ENCODE data around the gene NUP214. TPM values are rescaled to one million over a fixed set of nuclear protein-coding genes. Genes with fewer than 3 reads are reported as not detected.

NUP214 gene
- total RNA-seq, 1 experiment from 2014 or later: 64.2 TPM

DNA sequence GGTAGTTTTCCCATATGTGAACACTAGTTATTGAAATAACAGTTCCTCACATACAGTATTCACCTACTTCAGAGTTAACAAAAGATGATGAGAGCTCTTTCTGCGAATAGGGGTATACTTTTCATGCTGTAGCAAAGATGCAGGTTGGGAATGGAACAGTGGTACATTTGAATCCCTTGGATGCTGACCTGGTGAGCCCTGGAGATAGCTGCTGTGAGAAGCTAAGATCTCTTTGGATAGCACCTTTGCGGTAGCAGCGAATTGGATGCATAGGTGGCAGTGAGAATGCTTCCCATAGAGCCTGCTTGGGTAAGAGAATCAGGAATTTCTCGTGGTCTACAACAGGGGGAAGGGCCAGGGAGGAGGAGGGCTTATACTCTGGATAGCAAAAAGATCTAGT, 61.2 kb downstream of the NUP214 start:
- intact Hi-C loops (cut with micrococcal nuclease; ENCODE audit: unreplicated experiment): no loop called here
- DNase-seq (ENCODE audit: low spot score): no peak
- Histone ChIP-seq H3K4me1 (ENCODE audit: insufficient read depth, low read length, poor library complexity, severe bottlenecking) (no peaks in the 10 kb centered on the region), H3K27ac (ENCODE audit: low read depth, low read length, poor library complexity, severe bottlenecking) (no peak overlapping the region), H3K27me3 (replicated peaks; ENCODE audit: insufficient read depth, low read depth, low read length, poor library complexity) (no peaks in the 10 kb centered on the region), H3K4me3 (ENCODE audit: low read depth, low read length, poor library complexity, severe bottlenecking) (no peak overlapping the region), H3K9me3 (ENCODE audit: low read depth, low read length, poor library complexity, severe bottlenecking) (no peaks in the 10 kb centered on the region), H3K36me3 (ENCODE audit: insufficient read depth, low read length, poor library complexity, severe bottlenecking) (peaks cover 44% of the 10 kb centered on the region)
- no TSS peak for BruUV-seq (replicated peaks)
- ChIA-PET CTCF (interaction anchor here (0.5 kb wide), 1 partner anchor 641 kb away, joined by 3 read pairs; no protein-coding TSS in a partner anchor), POLR2A (ENCODE audit: low non-redundant PET) (no interaction called here)
- no peak for TF ChIP-seq EZH2 (IDR thresholded peaks at IDR 0.05; ENCODE audit: borderline replicate concordance, low read depth, low read length, poor library complexity, severe bottlenecking)
- TF ChIP-seq, protein P1, sequence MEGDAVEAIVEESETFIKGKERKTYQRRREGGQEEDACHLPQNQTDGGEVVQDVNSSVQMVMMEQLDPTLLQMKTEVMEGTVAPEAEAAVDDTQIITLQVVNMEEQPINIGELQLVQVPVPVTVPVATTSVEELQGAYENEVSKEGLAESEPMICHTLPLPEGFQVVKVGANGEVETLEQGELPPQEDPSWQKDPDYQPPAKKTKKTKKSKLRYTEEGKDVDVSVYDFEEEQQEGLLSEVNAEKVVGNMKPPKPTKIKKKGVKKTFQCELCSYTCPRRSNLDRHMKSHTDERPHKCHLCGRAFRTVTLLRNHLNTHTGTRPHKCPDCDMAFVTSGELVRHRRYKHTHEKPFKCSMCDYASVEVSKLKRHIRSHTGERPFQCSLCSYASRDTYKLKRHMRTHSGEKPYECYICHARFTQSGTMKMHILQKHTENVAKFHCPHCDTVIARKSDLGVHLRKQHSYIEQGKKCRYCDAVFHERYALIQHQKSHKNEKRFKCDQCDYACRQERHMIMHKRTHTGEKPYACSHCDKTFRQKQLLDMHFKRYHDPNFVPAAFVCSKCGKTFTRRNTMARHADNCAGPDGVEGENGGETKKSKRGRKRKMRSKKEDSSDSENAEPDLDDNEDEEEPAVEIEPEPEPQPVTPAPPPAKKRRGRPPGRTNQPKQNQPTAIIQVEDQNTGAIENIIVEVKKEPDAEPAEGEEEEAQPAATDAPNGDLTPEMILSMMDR (conservative IDR thresholded peaks at IDR 0.05; ENCODE audit: low read depth, low read length): no peak

DNA sequence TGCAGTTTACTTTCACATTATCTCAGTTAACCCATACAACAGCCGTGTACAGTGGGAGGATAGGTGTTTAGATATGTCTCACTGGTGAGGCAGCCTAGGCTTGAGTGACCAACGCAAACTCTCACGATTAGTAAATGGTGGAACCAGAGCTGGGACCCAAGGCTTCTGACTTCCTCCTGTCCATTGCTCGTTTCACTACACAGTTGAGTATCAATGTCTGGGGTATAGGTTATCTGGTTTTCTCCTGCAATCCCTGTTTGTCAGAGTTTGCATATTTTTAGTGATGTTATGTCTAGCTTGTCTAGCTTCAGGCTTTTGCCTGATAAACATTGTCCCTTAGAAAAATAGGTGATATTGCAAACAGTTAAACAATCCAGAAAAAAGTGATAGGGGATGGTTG, 62.6 kb downstream of the NUP214 start:
- H3K36me3 ChIP-seq (ENCODE audit: insufficient read depth, low read length, poor library complexity, severe bottlenecking): peaks cover 54% of the 10 kb centered on the region
- H3K4me1 ChIP-seq (ENCODE audit: insufficient read depth, low read length, poor library complexity, severe bottlenecking): no peaks in the 10 kb centered on the region
- TF ChIP-seq EZH2 (IDR thresholded peaks at IDR 0.05; ENCODE audit: borderline replicate concordance, low read depth, low read length, poor library complexity, severe bottlenecking): no peak
- TF ChIP-seq, protein P1 (conservative IDR thresholded peaks at IDR 0.05; ENCODE audit: low read depth, low read length): no peak
- no peak overlapping the region for H3K4me3 ChIP-seq (ENCODE audit: low read depth, low read length, poor library complexity, severe bottlenecking)
- ChIA-PET POLR2A (ENCODE audit: low non-redundant PET) (no interaction called here), CTCF (no interaction called here)
- no peak overlapping the region for H3K27ac ChIP-seq (ENCODE audit: low read depth, low read length, poor library complexity, severe bottlenecking)
- DNase-seq (ENCODE audit: low spot score): no peak
- no peaks in the 10 kb centered on the region for H3K9me3 ChIP-seq (ENCODE audit: low read depth, low read length, poor library complexity, severe bottlenecking)
- H3K27me3 ChIP-seq (replicated peaks; ENCODE audit: insufficient read depth, low read depth, low read length, poor library complexity): no peaks in the 10 kb centered on the region
- no TSS peak for BruUV-seq (replicated peaks)
- intact Hi-C loops (cut with micrococcal nuclease; ENCODE audit: unreplicated experiment): no loop called here

DNA sequence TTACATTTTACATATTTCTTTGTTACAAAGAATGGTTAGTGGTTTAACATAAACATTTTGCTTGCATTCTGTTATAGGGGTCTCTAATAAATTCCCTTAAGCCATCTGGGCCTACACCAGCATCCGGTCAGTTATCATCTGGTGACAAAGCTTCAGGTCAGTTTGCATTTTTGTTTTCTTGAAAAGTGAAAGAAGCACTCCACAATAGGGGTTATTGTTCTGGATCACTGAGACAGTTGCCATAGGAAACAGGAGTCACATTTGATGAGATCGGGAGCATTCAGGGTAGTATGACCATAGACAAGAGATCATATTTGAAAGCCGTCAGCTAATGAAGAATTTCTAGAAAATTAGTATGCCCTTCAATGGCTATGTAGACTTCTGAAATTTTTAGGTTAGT, 63.6 kb downstream of the NUP214 start:
- Histone ChIP-seq H3K36me3 (ENCODE audit: insufficient read depth, low read length, poor library complexity, severe bottlenecking) (peaks cover 61% of the 10 kb centered on the region), H3K27me3 (replicated peaks; ENCODE audit: insufficient read depth, low read depth, low read length, poor library complexity) (no peaks in the 10 kb centered on the region), H3K4me1 (ENCODE audit: insufficient read depth, low read length, poor library complexity, severe bottlenecking) (no peaks in the 10 kb centered on the region), H3K4me3 (ENCODE audit: low read depth, low read length, poor library complexity, severe bottlenecking) (no peak overlapping the region), H3K27ac (ENCODE audit: low read depth, low read length, poor library complexity, severe bottlenecking) (no peak overlapping the region), H3K9me3 (ENCODE audit: low read depth, low read length, poor library complexity, severe bottlenecking) (no peaks in the 10 kb centered on the region)
- POLR2A ChIA-PET (ENCODE audit: low non-redundant PET): no interaction called here
- TF ChIP-seq EZH2 (IDR thresholded peaks at IDR 0.05; ENCODE audit: borderline replicate concordance, low read depth, low read length, poor library complexity, severe bottlenecking): no peak
- TF ChIP-seq, protein P1 (conservative IDR thresholded peaks at IDR 0.05; ENCODE audit: low read depth, low read length): no peak
- CTCF ChIA-PET: no interaction called here
- intact Hi-C loops (cut with micrococcal nuclease; ENCODE audit: unreplicated experiment): no loop called here
- DNase-seq (ENCODE audit: low spot score): no peak
- BruUV-seq (replicated peaks): no TSS peak
